ENCODE data around the gene HOXA4. TPM values are rescaled to one million over a fixed set of nuclear protein-coding genes. Genes with fewer than 3 reads are reported as not detected.

Gene HOXA4
- 1 to 10 TPM in 1 of 3 donors, under 1 TPM in 2; 0.52 to 2.1 (median 0.63) TPM for total RNA-seq
- 0.32 TPM for total RNA-seq (2013)

- DNase-seq (peak; percentile 51 to 69), ATAC-seq (peak; percentile 79 to 97 (median 96))
- no peaks in the 10 kb centered on the region for H3K27me3 ChIP-seq (ENCODE audit: control insufficient read depth, insufficient read depth, low read length)
- intact Hi-C loops (cut with micrococcal nuclease) = no loop called here
- Mint-ChIP-seq H3K4me3 (peak within 1 kb of the TSS; percentile 74), H3K27ac (peak within 1 kb of the TSS in 1 of 2 donors; percentile 45), H3K9me3 (no peaks in the 10 kb centered on the region), H3K36me3 (no peaks in the 10 kb centered on the region), H3K4me1 (no peaks in the 10 kb centered on the region), H3K27me3 (ENCODE audit: low read depth in 2 of 2) (peaks cover 26 to 41% of the 10 kb centered on the region in 2 donors)
- H3K4me3 ChIP-seq (ENCODE audit: low read length) = peak within 1 kb of the TSS; percentile 65
- TF ChIP-seq CTCF (IDR thresholded peaks at IDR 0.05) = no peak
- no peaks in the 10 kb centered on the region for H3K36me3 ChIP-seq (ENCODE audit: control insufficient read depth, insufficient read depth, low read length)
- no peaks in the 10 kb centered on the region for H3K9me3 ChIP-seq (ENCODE audit: control insufficient read depth, insufficient read depth, low read length)
- H3K4me1 ChIP-seq (ENCODE audit: control insufficient read depth, insufficient read depth, low read length) = no peaks in the 10 kb centered on the region
- 33% methylated on average over 66 of the region's 67 CpGs for WGBS (ENCODE audit: insufficient coverage)
- peak within 1 kb of the TSS; percentile 76 for H3K27ac ChIP-seq (ENCODE audit: low read length)
These were observed at the start of gene HOXA4 for GRCh38 chr7:27130540-27131389. Gene HOXA4, minus strand, starts transcription at chr7:27130757. Its CDS starts 24 bp downstream, at chr7:27130733.

- Histone ChIP-seq H3K27ac (ENCODE audit: low read length) (no peak overlapping the region), H3K36me3 (ENCODE audit: control insufficient read depth, insufficient read depth, low read length) (no peaks in the 10 kb centered on the region), H3K4me1 (ENCODE audit: control insufficient read depth, insufficient read depth, low read length) (peaks cover 29% of the 10 kb centered on the region), H3K9me3 (ENCODE audit: control insufficient read depth, insufficient read depth, low read length) (no peaks in the 10 kb centered on the region), H3K4me3 (ENCODE audit: low read length) (no peak overlapping the region), H3K27me3 (ENCODE audit: control insufficient read depth, insufficient read depth, low read length) (peaks cover 69% of the 10 kb centered on the region)
- ATAC-seq (peak; percentile 80 to 86 (median 84)), DNase-seq (peak; percentile 69 to 84)
- Mint-ChIP-seq H3K36me3 (peaks cover 7% of the 10 kb centered on the region), H3K9me3 (no peaks in the 10 kb centered on the region), H3K4me3 (peak overlapping the region; percentile 52), H3K27ac (no peak overlapping the region), H3K4me1 (peaks cover 10 to 20% of the 10 kb centered on the region in 2 donors), H3K27me3 (ENCODE audit: low read depth in 2 of 2) (peaks cover 50 to 71% of the 10 kb centered on the region in 2 donors)
- TF ChIP-seq CTCF (IDR thresholded peaks at IDR 0.05) = peak; percentile 92
- WGBS (ENCODE audit: insufficient coverage) = 23% methylated on average over 55 of the region's 56 CpGs
- intact Hi-C loops (cut with micrococcal nuclease) = no loop called here
These were observed 49.2 kb upstream of the HOXA4 start for GRCh38 chr7:27179503-27180430.

GRCh38 chr7:27179030-27179429 lies 48.5 kb upstream of the HOXA4 start:
- H3K27ac Mint-ChIP-seq = no peak overlapping the region
- Histone ChIP-seq H3K4me1 (ENCODE audit: control insufficient read depth, insufficient read depth, low read length) (peaks cover 30% of the 10 kb centered on the region), H3K4me3 (ENCODE audit: low read length) (no peak overlapping the region), H3K36me3 (ENCODE audit: control insufficient read depth, insufficient read depth, low read length) (no peaks in the 10 kb centered on the region), H3K27ac (ENCODE audit: low read length) (no peak overlapping the region), H3K9me3 (ENCODE audit: control insufficient read depth, insufficient read depth, low read length) (no peaks in the 10 kb centered on the region), H3K27me3 (ENCODE audit: control insufficient read depth, insufficient read depth, low read length) (peaks cover 70% of the 10 kb centered on the region)
- H3K36me3 Mint-ChIP-seq = peaks cover 7% of the 10 kb centered on the region
- H3K9me3 Mint-ChIP-seq = no peaks in the 10 kb centered on the region
- peaks cover 7 to 16% of the 10 kb centered on the region in 2 donors for H3K4me1 Mint-ChIP-seq
- H3K4me3 Mint-ChIP-seq = no peak overlapping the region
- intact Hi-C loops (cut with micrococcal nuclease) = no loop called here
- ATAC-seq (no peak), DNase-seq (no peak)
- peaks cover 47 to 65% of the 10 kb centered on the region in 2 donors for H3K27me3 Mint-ChIP-seq (ENCODE audit: low read depth in 2 of 2)
- 86% methylated on average over 14 of the region's 14 CpGs for WGBS (ENCODE audit: insufficient coverage)
- no peak for TF ChIP-seq CTCF (IDR thresholded peaks at IDR 0.05)
